Muscle layer of colon (tissue), 2 donors: ENCODE results near the gene KRT15.

Source experiments
- H3K27ac ChIP-seq: one replicate; pipeline ENCODE4 v1.7.0; 2013; ENCODE audit warnings: low read depth, mild to moderate bottlenecking, low read length, moderate library complexity
- H3K27me3 ChIP-seq, 2 donors: one replicate each; pipeline ENCODE4 v1.7.0; 2013; ENCODE audit warnings: low read length in 2 of 2, mild to moderate bottlenecking in 2 of 2; ENCODE audit not compliant: insufficient read depth in 2 of 2, control insufficient read depth in 1 of 2
- H3K36me3 ChIP-seq: one replicate; pipeline ENCODE4 v1.7.0; 2013; ENCODE audit warnings: mild to moderate bottlenecking, low read length; ENCODE audit not compliant: insufficient read depth
- H3K4me1 ChIP-seq: one replicate; pipeline ENCODE4 v1.7.0; 2013; ENCODE audit warnings: mild to moderate bottlenecking, low read length; ENCODE audit not compliant: insufficient read depth
- H3K4me3 ChIP-seq, 2 donors: one replicate each; pipeline ENCODE4 v1.7.0; 2013; ENCODE audit warnings: low read length in 2 of 2, low read depth in 1 of 2, mild to moderate bottlenecking in 1 of 2, moderate library complexity in 1 of 2
- H3K9ac ChIP-seq: one replicate; pipeline ENCODE4 v1.7.0; 2013; ENCODE audit warnings: low read length
- H3K9me3 ChIP-seq: one replicate; pipeline ENCODE4 v1.7.0; 2013; ENCODE audit warnings: mild to moderate bottlenecking, low read length
- donor health status: abdominal sarcoma.
- donor health status: Adenocarcinoma of cecum.

The KRT15 gene

DNA sequence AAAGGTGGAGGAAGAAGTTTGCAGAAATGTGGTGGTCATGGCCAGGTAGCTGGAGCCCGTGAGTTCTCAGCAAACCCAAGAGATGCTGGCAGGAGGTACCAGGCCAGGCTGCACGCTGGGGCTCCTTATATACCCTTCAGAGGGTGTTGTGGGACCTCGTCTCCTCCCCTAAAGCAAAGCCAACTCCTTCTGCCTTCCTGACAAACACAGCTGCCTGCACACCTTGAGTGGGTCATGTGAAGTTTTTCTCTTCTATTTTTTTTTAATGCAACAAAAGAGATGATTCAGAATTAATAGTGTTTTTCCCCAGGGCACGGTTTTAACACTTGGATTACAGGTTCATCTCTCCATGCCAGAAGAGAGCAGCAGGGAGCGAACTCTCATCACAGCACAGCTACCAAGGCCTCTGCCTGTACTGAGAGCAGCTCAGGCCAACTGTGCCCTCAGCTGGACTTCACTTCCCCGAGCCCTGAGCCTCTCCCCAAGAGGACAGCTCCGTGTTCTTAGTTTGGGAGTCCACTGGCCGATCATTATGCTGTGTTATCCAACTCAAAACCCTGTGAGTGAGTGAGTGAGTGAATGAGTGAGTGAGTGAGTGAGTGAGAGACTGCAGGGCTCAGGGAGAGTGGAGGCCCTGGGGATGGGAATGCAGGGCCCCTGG is at the start of gene KRT15:
Gene KRT15, minus strand, starts transcription at position 102 of the 661 bp plus-strand sequence. Its CDS starts 63 bp downstream, at position 39.
- Histone ChIP-seq H3K27me3 (peaks cover 0 to 10% of the 10 kb centered on the region in 2 donors), H3K36me3 (no peaks in the 10 kb centered on the region), H3K9me3 (no peaks in the 10 kb centered on the region), H3K9ac (no peak within 1 kb of the TSS), H3K27ac (no peak within 1 kb of the TSS), H3K4me1 (no peaks in the 10 kb centered on the region), H3K4me3 (no peak within 1 kb of the TSS)

GRCh38 chr17:41567317-41567716 is 48.6 kb upstream of the KRT15 start:
- peaks cover 0 to 6% of the 10 kb centered on the region in 2 donors for H3K27me3 ChIP-seq
- no peaks in the 10 kb centered on the region for H3K9me3 ChIP-seq
- no peaks in the 10 kb centered on the region for H3K36me3 ChIP-seq
- no peak overlapping the region for H3K27ac ChIP-seq
- H3K9ac ChIP-seq, result no peak overlapping the region
- H3K4me3 ChIP-seq, result no peak overlapping the region
- H3K4me1 ChIP-seq, result no peaks in the 10 kb centered on the region

DNA sequence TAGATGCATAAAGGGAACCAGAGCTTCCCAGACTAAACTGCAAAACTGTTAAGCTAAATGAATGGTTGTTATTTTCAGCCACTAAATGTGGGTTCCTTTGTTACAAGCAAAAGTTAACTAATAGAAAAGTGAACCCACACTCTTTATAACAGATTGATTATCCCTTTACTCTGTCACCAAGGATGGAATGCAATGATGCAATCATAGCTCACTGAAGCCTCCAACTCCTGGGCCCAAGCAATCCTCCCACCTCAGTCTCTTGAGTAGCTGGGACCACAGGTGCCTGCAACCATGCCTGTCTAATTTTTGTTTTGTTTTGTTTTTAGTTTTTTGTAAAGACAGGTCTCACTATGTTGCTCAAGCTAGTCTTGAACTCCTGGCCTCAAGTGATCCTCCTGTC is 46.6 kb upstream of the KRT15 start:
- Histone ChIP-seq H3K9me3 (no peaks in the 10 kb centered on the region), H3K27me3 (peaks cover 0 to 3% of the 10 kb centered on the region in 2 donors), H3K4me3 (no peak overlapping the region), H3K4me1 (no peaks in the 10 kb centered on the region), H3K27ac (no peak overlapping the region), H3K36me3 (no peaks in the 10 kb centered on the region), H3K9ac (no peak overlapping the region)

DNA sequence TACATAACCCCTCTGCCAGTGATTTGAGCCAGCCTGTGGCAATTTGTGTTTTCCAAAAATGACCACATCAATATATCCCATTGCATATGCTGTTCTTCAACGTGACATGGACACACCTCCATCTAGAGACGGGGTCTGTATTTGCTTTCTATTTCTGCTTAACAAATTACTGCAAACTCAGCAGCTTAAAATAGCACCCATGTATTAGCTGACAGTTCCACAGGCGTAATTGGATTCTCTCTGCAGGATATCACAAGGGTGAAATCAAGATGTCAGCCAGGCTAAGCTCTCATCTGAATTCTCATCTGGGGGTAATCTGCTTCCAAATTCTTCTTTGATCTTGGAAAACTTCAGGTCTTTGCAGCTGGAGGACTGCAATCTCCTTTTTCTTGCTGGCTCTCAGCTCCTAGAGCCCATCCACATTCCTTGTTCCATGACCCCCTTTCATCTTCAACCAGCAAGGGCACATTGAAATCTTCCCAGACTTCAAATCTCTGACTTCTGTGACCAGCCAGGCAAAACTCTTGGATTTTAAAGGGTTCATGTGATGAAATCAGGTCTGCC is 45.0 kb upstream of the KRT15 start:
- no peaks in the 10 kb centered on the region for H3K36me3 ChIP-seq
- H3K4me3 ChIP-seq, result no peak overlapping the region
- H3K27me3 ChIP-seq, result peaks cover 3 to 5% of the 10 kb centered on the region in 2 donors
- H3K9ac ChIP-seq, result no peak overlapping the region
- no peak overlapping the region for H3K27ac ChIP-seq
- H3K4me1 ChIP-seq, result no peaks in the 10 kb centered on the region
- H3K9me3 ChIP-seq, result no peaks in the 10 kb centered on the region

DNA sequence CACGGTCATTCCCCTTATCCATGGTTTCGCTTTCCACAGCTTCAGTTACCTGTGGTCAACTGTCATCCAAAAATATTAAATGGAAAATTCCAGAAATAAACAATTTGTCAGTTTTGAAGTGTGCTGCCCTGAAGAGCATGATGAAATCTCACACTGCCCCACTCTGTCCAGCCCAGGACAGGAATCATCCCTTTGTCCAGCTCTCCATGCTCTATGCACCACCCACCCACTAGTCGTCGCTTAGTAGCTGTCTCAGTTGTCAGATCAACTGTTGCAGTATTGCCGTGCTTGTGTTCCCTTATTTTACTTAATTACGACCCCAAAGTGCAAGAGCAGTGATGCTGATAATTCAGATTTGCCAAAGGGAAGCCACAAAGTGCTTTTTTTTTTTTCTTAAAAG is 42.9 kb upstream of the KRT15 start:
- H3K36me3 ChIP-seq, result no peaks in the 10 kb centered on the region
- H3K4me3 ChIP-seq, result no peak overlapping the region
- H3K9ac ChIP-seq, result no peak overlapping the region
- H3K27me3 ChIP-seq, result peaks cover 3 to 9% of the 10 kb centered on the region in 2 donors
- H3K4me1 ChIP-seq, result no peaks in the 10 kb centered on the region
- H3K27ac ChIP-seq, result no peak overlapping the region
- H3K9me3 ChIP-seq, result no peaks in the 10 kb centered on the region

GRCh38 chr17:41559548-41559947 is 40.9 kb upstream of the KRT15 start:
- Histone ChIP-seq H3K4me3 (no peak overlapping the region), H3K36me3 (no peaks in the 10 kb centered on the region), H3K4me1 (no peaks in the 10 kb centered on the region), H3K27ac (no peak overlapping the region), H3K27me3 (peaks cover 3 to 9% of the 10 kb centered on the region in 2 donors), H3K9me3 (no peaks in the 10 kb centered on the region), H3K9ac (no peak overlapping the region)

DNA sequence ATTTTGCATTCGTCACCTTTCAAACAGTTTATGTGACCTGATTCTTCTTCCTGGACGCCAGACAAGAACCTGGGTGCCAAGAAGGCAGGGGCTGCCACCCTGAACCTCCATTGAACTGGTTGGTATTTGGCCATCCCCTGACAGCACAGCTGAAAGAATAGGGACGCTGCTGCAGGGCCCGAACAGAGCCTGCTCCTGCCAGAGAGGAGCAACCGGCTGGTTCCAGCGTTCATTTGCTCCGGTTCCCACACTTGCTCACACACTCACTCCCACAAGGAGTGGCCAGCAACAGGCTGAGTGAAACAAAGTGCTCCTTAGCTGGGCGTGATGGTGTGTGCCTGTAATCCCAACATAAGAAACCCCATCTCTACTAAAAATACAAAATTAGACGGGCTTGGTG is 38.2 kb upstream of the KRT15 start:
- H3K36me3 ChIP-seq, result no peaks in the 10 kb centered on the region
- H3K27ac ChIP-seq, result no peak overlapping the region
- H3K27me3 ChIP-seq, result peaks cover 3 to 9% of the 10 kb centered on the region in 2 donors
- H3K4me1 ChIP-seq, result no peaks in the 10 kb centered on the region
- no peaks in the 10 kb centered on the region for H3K9me3 ChIP-seq
- H3K9ac ChIP-seq, result no peak overlapping the region
- H3K4me3 ChIP-seq, result no peak overlapping the region

DNA sequence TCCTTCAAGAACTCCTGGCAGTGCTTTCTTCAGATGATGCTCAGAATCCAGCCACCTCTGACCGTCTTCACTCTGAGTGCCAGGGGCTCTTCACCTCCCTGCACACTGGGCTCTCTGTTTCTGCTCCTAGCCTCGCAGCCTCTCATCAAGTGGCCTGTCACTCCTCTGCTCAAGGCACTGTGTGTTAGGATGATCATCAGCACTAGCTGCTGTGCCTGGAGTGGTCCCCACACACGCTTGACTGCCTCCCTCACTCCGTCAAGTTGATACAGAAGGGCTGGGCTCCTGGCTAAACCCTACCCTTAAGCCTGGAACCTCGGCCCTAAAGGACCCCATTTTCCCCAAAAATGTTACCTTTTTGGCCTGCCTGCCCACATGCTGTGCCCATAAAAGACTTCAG is 37.6 kb upstream of the KRT15 start:
- Histone ChIP-seq H3K36me3 (no peaks in the 10 kb centered on the region), H3K4me1 (no peaks in the 10 kb centered on the region), H3K9me3 (no peaks in the 10 kb centered on the region), H3K9ac (no peak overlapping the region), H3K27ac (no peak overlapping the region), H3K4me3 (no peak overlapping the region), H3K27me3 (peaks cover 3 to 9% of the 10 kb centered on the region in 2 donors)

GRCh38 chr17:41555105-41555887 is 36.6 kb upstream of the KRT15 start:
- Histone ChIP-seq H3K36me3 (no peaks in the 10 kb centered on the region), H3K27me3 (peaks cover 0 to 9% of the 10 kb centered on the region in 2 donors), H3K4me1 (no peaks in the 10 kb centered on the region), H3K9me3 (no peaks in the 10 kb centered on the region), H3K9ac (no peak overlapping the region), H3K27ac (no peak overlapping the region), H3K4me3 (no peak overlapping the region)

DNA sequence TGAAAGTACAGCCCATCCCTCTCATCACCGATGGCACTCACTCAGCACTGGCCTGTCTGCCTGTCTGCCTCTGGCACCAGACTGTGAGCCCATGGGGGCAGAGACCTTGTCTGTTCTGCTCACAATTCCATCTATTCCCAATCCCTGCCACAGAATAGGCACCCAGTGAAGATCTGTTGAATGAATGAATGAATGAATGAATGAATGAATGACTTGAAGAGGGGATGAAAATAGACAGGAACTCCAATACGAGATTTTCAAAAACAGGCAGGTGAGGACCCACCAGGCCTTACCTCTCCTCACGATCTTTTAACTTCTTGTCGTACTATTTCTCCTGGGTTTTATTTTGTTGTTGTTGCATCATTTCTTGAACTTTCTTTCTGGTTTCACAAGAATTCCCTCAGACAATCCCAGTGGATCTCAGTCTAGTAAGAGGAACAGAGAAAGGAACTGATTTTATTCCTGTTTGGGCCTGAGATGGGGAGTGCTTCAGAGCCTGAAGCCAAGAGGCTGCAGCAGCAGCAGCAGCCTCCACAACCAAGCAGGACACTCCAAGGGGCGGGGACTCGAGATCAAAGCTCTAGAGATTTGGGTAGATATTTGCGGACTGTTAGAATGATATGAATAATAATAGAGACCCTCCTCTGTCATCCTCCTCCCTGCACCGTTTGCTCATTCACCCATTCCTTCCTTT is 35.4 kb upstream of the KRT15 start:
- Histone ChIP-seq H3K9ac (no peak overlapping the region), H3K27ac (no peak overlapping the region), H3K27me3 (peaks cover 0 to 4% of the 10 kb centered on the region in 2 donors), H3K9me3 (no peaks in the 10 kb centered on the region), H3K36me3 (no peaks in the 10 kb centered on the region), H3K4me3 (no peak overlapping the region), H3K4me1 (peaks cover 1% of the 10 kb centered on the region)

- Histone ChIP-seq H3K9me3 (no peaks in the 10 kb centered on the region), H3K27me3 (peaks cover 0 to 4% of the 10 kb centered on the region in 2 donors), H3K4me3 (no peak overlapping the region), H3K4me1 (peaks cover 11% of the 10 kb centered on the region), H3K9ac (no peak overlapping the region), H3K27ac (no peak overlapping the region), H3K36me3 (no peaks in the 10 kb centered on the region)
These were observed 34.5 kb upstream of the KRT15 start for GRCh38 chr17:41553176-41553575.
